Suprapubic skin (tissue), 4 donors: ENCODE measurements around the gene SLC13A4. TPM values are rescaled to one million over a fixed set of nuclear protein-coding genes. Genes with fewer than 3 reads are reported as not detected.

ENCODE experiments used
- DNase-seq, 2 donors: peaks; one replicate each; pipeline ENCODE4 v3.0.0-alpha.2; 2019; ENCODE audit warnings: low spot score in 2 of 2
- H3K27ac ChIP-seq: fragments of 200-600 bp; sonication (generic); one replicate; pipeline ENCODE4 v1.5.1; 2019
- H3K27me3 ChIP-seq: fragments of 200-600 bp; sonication (generic); one replicate; pipeline ENCODE4 v1.5.1; 2019
- H3K36me3 ChIP-seq: fragments of 200-600 bp; sonication (generic); one replicate; pipeline ENCODE4 v1.5.1; 2019
- H3K4me1 ChIP-seq: fragments of 200-600 bp; sonication (generic); one replicate; pipeline ENCODE4 v1.5.1; 2019
- H3K4me3 ChIP-seq: fragments of 200-600 bp; sonication (generic); one replicate; pipeline ENCODE4 v1.5.1; 2019; ENCODE audit warnings: mild to moderate bottlenecking
- H3K9me3 ChIP-seq: fragments of 200-600 bp; sonication (generic); one replicate; pipeline ENCODE4 v1.5.1; 2019
- CTCF ChIP-seq, 2 donors: fragments of 200-600 bp in 1 of 2; fragments of 450-650 bp in 1 of 2; sonication (generic) in 1 of 2; IDR thresholded peaks; one replicate each; pipeline ENCODE4 v1.5.1; 2016 to 2019; ENCODE audit warnings: antibody characterized with exemption in 2 of 2, mild to moderate bottlenecking in 1 of 2, moderate library complexity in 1 of 2
- EP300 ChIP-seq: sonication (generic); formaldehyde crosslinking; IDR thresholded peaks from one replicate; pipeline ENCODE4 v1.6.1; 2017; ENCODE audit warnings: antibody characterized with exemption
- POLR2A ChIP-seq, 2 donors: fragments of 450-650 bp; IDR thresholded peaks; one replicate each; pipeline ENCODE4 v1.6.1; 2017; ENCODE audit warnings: antibody characterized with exemption in 2 of 2, mild to moderate bottlenecking in 2 of 2, moderate library complexity in 2 of 2
- POLR2AphosphoS5 ChIP-seq, 3 donors: sonication (generic); formaldehyde crosslinking; IDR thresholded peaks; one replicate each; pipeline ENCODE4 v1.6.1; 2017; ENCODE audit warnings: antibody characterized with exemption in 3 of 3
- WGBS: methylation state at CpG from one replicate; pipeline ENCODE4 v1.1.5; 2018; 5-methylcytosine and 5-hydroxymethylcytosine counted together
- total RNA-seq, 4 donors: library from RNA; depleted of rRNA; stranded (reverse); fragments of >200 nt; gene quantifications; one replicate each; pipeline ENCODE4 v1.1.0, GENCODE V29; 2016

Gene SLC13A4
- total RNA-seq, 4 donors from 2014 or later = 0.15 to 1.9 (median 0.51) TPM

DNA sequence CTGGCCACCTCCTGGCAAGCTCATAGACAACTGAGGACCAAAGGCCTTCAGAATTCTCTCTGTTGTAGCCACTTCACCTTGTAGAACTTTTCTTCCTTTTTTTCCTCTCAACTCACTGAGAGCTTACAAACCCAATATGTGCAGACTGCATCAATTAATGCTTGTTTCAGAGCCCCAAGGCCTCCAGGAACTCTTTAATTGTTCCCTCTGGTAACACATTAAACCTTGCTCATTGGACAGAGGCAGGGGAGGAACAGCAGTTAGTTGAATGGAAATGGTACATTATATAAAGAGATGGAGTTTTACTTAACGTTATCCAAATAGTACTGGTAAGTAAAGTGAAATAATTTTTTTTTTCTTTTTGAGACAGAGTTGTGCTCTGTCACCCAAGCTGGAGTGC lies 40.5 kb downstream of the SLC13A4 start:
- H3K9me3 ChIP-seq = no peaks in the 10 kb centered on the region

GRCh38 chr7:135685306-135686084 lies 42.5 kb downstream of the SLC13A4 start:
- Histone ChIP-seq H3K4me1 (peaks cover 15% of the 10 kb centered on the region), H3K27me3 (no peaks in the 10 kb centered on the region), H3K36me3 (peaks cover 6% of the 10 kb centered on the region), H3K27ac (no peak overlapping the region), H3K9me3 (no peaks in the 10 kb centered on the region), H3K4me3 (no peak overlapping the region)
- TF ChIP-seq POLR2A (IDR thresholded peaks at IDR 0.05) = no peak
- no peak for TF ChIP-seq EP300
- no peak for TF ChIP-seq POLR2AphosphoS5 (IDR thresholded peaks at IDR 0.05)
- TF ChIP-seq CTCF (IDR thresholded peaks at IDR 0.05) = no peak
- no peak for DNase-seq
- 74% methylated on average over 9 of the region's 9 CpGs for WGBS

More for the DNA sequence above, 40.5 kb downstream of the SLC13A4 start:
- no peak overlapping the region for H3K27ac ChIP-seq
- TF ChIP-seq EP300 = no peak
- TF ChIP-seq POLR2AphosphoS5 (IDR thresholded peaks at IDR 0.05) = no peak
- DNase-seq = no peak
- peaks cover 10% of the 10 kb centered on the region for H3K36me3 ChIP-seq
- 0% methylated on average over 1 of the region's 1 CpG for WGBS
- peaks cover 10% of the 10 kb centered on the region for H3K4me1 ChIP-seq
- no peak overlapping the region for H3K4me3 ChIP-seq
- H3K27me3 ChIP-seq = no peaks in the 10 kb centered on the region

DNA sequence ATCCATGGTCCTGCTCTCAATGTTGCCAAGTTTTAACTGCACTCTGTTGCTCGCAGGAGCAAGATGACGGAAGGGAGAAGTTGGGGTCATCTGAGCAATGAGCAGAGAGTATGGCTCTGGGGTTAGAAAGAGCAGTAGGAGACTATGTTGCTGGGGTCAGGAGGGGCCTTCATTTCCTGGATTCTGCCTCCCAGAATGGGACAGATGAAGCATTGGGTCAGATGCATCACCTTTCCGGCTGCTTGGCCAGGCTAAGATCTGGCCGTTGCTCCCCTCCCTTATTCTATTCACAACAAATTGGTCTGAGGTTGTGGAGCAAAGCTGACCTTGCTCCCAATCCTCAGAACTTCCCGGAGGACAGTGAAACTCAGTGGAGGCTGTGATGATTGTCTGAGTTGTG lies 43.3 kb downstream of the SLC13A4 start:
- no peak for DNase-seq
- H3K27me3 ChIP-seq = no peaks in the 10 kb centered on the region
- H3K4me1 ChIP-seq = peaks cover 15% of the 10 kb centered on the region
- 89% methylated on average over 5 of the region's 5 CpGs for WGBS
- TF ChIP-seq POLR2A (IDR thresholded peaks at IDR 0.05) = no peak
- no peak for TF ChIP-seq EP300
- no peak for TF ChIP-seq POLR2AphosphoS5 (IDR thresholded peaks at IDR 0.05)
- no peak overlapping the region for H3K4me3 ChIP-seq
- no peaks in the 10 kb centered on the region for H3K9me3 ChIP-seq
- H3K27ac ChIP-seq = no peak overlapping the region
- peaks cover 6% of the 10 kb centered on the region for H3K36me3 ChIP-seq

GRCh38 chr7:135684136-135684535 lies 43.9 kb downstream of the SLC13A4 start:
- Histone ChIP-seq H3K27me3 (no peaks in the 10 kb centered on the region), H3K4me1 (peaks cover 19% of the 10 kb centered on the region), H3K9me3 (no peaks in the 10 kb centered on the region), H3K4me3 (no peak overlapping the region), H3K36me3 (peaks cover 6% of the 10 kb centered on the region), H3K27ac (no peak overlapping the region)
- DNase-seq = no peak
- TF ChIP-seq POLR2AphosphoS5 (IDR thresholded peaks at IDR 0.05) (no peak), EP300 (no peak), POLR2A (IDR thresholded peaks at IDR 0.05) (no peak), CTCF (IDR thresholded peaks at IDR 0.05) (no peak)
- 43% methylated on average over 3 of the region's 3 CpGs for WGBS

- Histone ChIP-seq H3K27ac (no peak overlapping the region), H3K36me3 (peaks cover 6% of the 10 kb centered on the region), H3K9me3 (no peaks in the 10 kb centered on the region), H3K4me1 (peaks cover 24% of the 10 kb centered on the region), H3K27me3 (no peaks in the 10 kb centered on the region), H3K4me3 (no peak overlapping the region)
- 57% methylated on average over 3 of the region's 3 CpGs for WGBS
- DNase-seq = no peak
- no peak for TF ChIP-seq EP300
- no peak for TF ChIP-seq CTCF (IDR thresholded peaks at IDR 0.05)
- no peak for TF ChIP-seq POLR2AphosphoS5 (IDR thresholded peaks at IDR 0.05)
- TF ChIP-seq POLR2A (IDR thresholded peaks at IDR 0.05) = no peak
Measured at GRCh38 chr7:135683609-135684008, 44.4 kb downstream of the SLC13A4 start.

DNA sequence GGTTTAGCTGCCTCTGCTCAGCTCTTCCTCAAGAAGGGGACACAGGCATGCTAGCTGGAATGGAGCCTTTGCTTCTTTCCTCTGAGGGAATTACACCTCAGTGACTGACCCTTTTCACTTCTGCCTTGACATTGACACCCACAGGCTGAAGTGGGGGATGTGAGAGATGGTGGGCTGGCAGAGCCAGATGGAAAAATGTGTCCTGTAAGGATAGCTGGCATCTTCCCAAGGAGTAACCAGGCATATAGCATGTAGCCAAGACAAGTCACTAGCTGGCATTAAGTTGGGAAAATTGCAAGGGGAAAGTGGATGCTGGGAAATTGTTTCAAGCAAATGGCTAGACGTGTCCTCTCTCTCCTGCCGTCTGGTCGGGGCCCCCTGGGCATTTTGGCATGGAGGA lies 45.8 kb downstream of the SLC13A4 start:
- Histone ChIP-seq H3K9me3 (no peaks in the 10 kb centered on the region), H3K27ac (no peak overlapping the region), H3K4me3 (no peak overlapping the region), H3K4me1 (peaks cover 35% of the 10 kb centered on the region), H3K27me3 (no peaks in the 10 kb centered on the region), H3K36me3 (peaks cover 6% of the 10 kb centered on the region)
- no peak for DNase-seq
- TF ChIP-seq CTCF (IDR thresholded peaks at IDR 0.05) (no peak), POLR2AphosphoS5 (IDR thresholded peaks at IDR 0.05) (no peak), EP300 (no peak), POLR2A (IDR thresholded peaks at IDR 0.05) (no peak)
- WGBS = 71% methylated on average over 3 of the region's 3 CpGs
